CD14-positive monocyte (primary cell): Measurements from ENCODE around the gene ABCC2. TPM values are rescaled to one million over a fixed set of nuclear protein-coding genes. Genes with fewer than 3 reads are reported as not detected.
A peak's percentile ranks its signal among the peaks of the same experiment; 100 is the strongest.

Experiments used
- DNase-seq, 3 donors: peaks; one replicate each; pipeline ENCODE4 v3.0.0-alpha.2; 2011 to 2022
- H2AFZ ChIP-seq: 2 replicates; pipeline ENCODE4 v1.6.0; 2012; ENCODE audit warnings: mild to moderate bottlenecking, low read depth, low read length, inconsistent platforms; ENCODE audit not compliant: insufficient read depth, poor library complexity, severe bottlenecking
- H3K27ac ChIP-seq, 2 donors: 1 replicate in 1 of 2; 2 replicates in 1 of 2; pipeline ENCODE4 v1.5.1; 2012 to 2013; ENCODE audit warnings: low read length in 2 of 2, control low read depth in 1 of 2, inconsistent platforms in 1 of 2, low read depth in 1 of 2, mild to moderate bottlenecking in 1 of 2
- H3K27me3 ChIP-seq, 2 donors: one replicate each; pipeline versions ENCODE4 v1.6.0 to v1.6.1; 2011 to 2013; ENCODE audit warnings: low read length in 2 of 2; ENCODE audit not compliant: control insufficient read depth in 2 of 2, insufficient read depth in 2 of 2
- H3K36me3 ChIP-seq, 2 donors: replicated peaks in 1 of 2; 1 replicate in 1 of 2; 2 replicates in 1 of 2; pipeline versions ENCODE4 v1.5.1 to v1.6.1; 2012 to 2013; ENCODE audit warnings: low read length in 2 of 2, control low read depth in 1 of 2, inconsistent platforms in 1 of 2, mild to moderate bottlenecking in 1 of 2; ENCODE audit not compliant: insufficient read depth in 2 of 2, control insufficient read depth in 1 of 2
- H3K4me1 ChIP-seq, 2 donors: 1 replicate in 1 of 2; 2 replicates in 1 of 2; pipeline versions ENCODE4 v1.5.1 to v1.6.1; 2012 to 2013; ENCODE audit warnings: low read length in 2 of 2, control low read depth in 1 of 2, inconsistent platforms in 1 of 2, mild to moderate bottlenecking in 1 of 2, moderate library complexity in 1 of 2; ENCODE audit not compliant: insufficient read depth in 2 of 2, control insufficient read depth in 1 of 2
- H3K4me2 ChIP-seq: replicated peaks from 2 replicates; pipeline ENCODE3; 2012; ENCODE audit warnings: low read length, moderate library complexity, mild to moderate bottlenecking; ENCODE audit not compliant: poor library complexity, severe bottlenecking; ENCODE audit errors: extremely low read depth
- H3K4me3 ChIP-seq, 3 experiments: fragments of 200-600 bp in 1 of 3; sonication (generic) in 1 of 3; replicated peaks in 1 of 3; 1 replicate in 2 of 3; 2 replicates in 1 of 3; pipeline ENCODE4 v1.5.1; 2011 to 2013; ENCODE audit warnings: low read length in 3 of 3, mild to moderate bottlenecking in 3 of 3, control low read depth in 2 of 3, low read depth in 2 of 3, inconsistent platforms in 1 of 3, moderate library complexity in 1 of 3
- H3K79me2 ChIP-seq: 2 replicates; pipeline ENCODE4 v1.6.0; 2012; ENCODE audit warnings: mild to moderate bottlenecking, control low read depth, inconsistent platforms, low read length, moderate library complexity; ENCODE audit not compliant: insufficient read depth
- H3K9ac ChIP-seq: 2 replicates; pipeline ENCODE4 v1.6.0; 2017; ENCODE audit warnings: low read length, mild to moderate bottlenecking; ENCODE audit not compliant: insufficient read depth, poor library complexity, severe bottlenecking
- H3K9me3 ChIP-seq, 2 donors: replicated peaks in 1 of 2; 1 replicate in 1 of 2; 2 replicates in 1 of 2; pipeline versions ENCODE4 v1.5.1 to v1.6.1; 2012 to 2013; ENCODE audit warnings: low read length in 2 of 2, control low read depth in 1 of 2; ENCODE audit not compliant: control insufficient read depth in 1 of 2, insufficient read depth in 1 of 2
- H4K20me1 ChIP-seq: 2 replicates; pipeline ENCODE4 v1.6.0; 2012; ENCODE audit warnings: mild to moderate bottlenecking, low read length, control low read depth, moderate library complexity; ENCODE audit not compliant: insufficient read depth
- H3K27ac Mint-ChIP-seq, 7 donors: one replicate each; pipeline ENCODE4 v1.8.0; 2020; ENCODE audit warnings: mild to moderate bottlenecking in 7 of 7, mixed read lengths in 7 of 7, moderate library complexity in 6 of 7, inconsistent platforms in 2 of 7
- H3K27me3 Mint-ChIP-seq, 3 donors: one replicate each; pipeline ENCODE4 v1.8.0; 2021 to 2022; ENCODE audit warnings: low read depth in 3 of 3, mild to moderate bottlenecking in 3 of 3, mixed read lengths in 3 of 3, moderate library complexity in 3 of 3, inconsistent platforms in 1 of 3
- H3K36me3 Mint-ChIP-seq, 2 donors: one replicate each; pipeline ENCODE4 v1.8.0; 2020; ENCODE audit warnings: mixed read lengths in 2 of 2, inconsistent platforms in 1 of 2, mild to moderate bottlenecking in 1 of 2
- H3K4me1 Mint-ChIP-seq: one replicate; pipeline ENCODE4 v1.8.0; 2020; ENCODE audit warnings: mild to moderate bottlenecking, mixed read lengths
- H3K4me3 Mint-ChIP-seq, 2 donors: one replicate each; pipeline ENCODE4 v1.8.0; 2020; ENCODE audit warnings: mild to moderate bottlenecking in 2 of 2, mixed read lengths in 2 of 2, moderate library complexity in 1 of 2
- H3K9me3 Mint-ChIP-seq, 7 donors: one replicate each; pipeline ENCODE4 v1.8.0; 2020 to 2022; ENCODE audit warnings: mixed read lengths in 7 of 7, mild to moderate bottlenecking in 6 of 7, moderate library complexity in 6 of 7, inconsistent platforms in 2 of 7
- WGBS: methylation state at CpG from one replicate; pipeline ENCODE4 v1.1.5; 2013; ENCODE audit warnings: missing lambda C conversion rate; ENCODE audit not compliant: insufficient coverage; 5-methylcytosine and 5-hydroxymethylcytosine counted together
- intact Hi-C, 2 donors: fragments of 100-400 bp; cut with micrococcal nuclease; formaldehyde crosslinking; loops; one replicate each; pipeline versions ENCODE4 v1.15.0 to v1.15.1; 2023
- polyA plus RNA-seq, 3 donors: library from polyadenylated mRNA; depleted of rRNA in 1 of 3; unstranded in 2 of 3; stranded (reverse) in 1 of 3; fragments of 300-500 nt in 2 of 3; fragments of >200 nt in 1 of 3; fragmentation: Illumina TruSeq in 2 of 3; gene quantifications; 1 replicate in 2 of 3; 2 replicates in 1 of 3; pipeline ENCODE4 v1.2.3, GENCODE V29; 2012 to 2021
- TF ChIP-seq, protein P1 (sequence below): fragments of 200-600 bp; IDR thresholded peaks from one replicate; pipeline ENCODE4 v1.8.0; 2022; ENCODE audit warnings: antibody characterized with exemption, mild to moderate bottlenecking

ABCC2 gene
- polyA plus RNA-seq, 3 donors = 0.09 to 2.7 (median 0.35) TPM

DNA sequence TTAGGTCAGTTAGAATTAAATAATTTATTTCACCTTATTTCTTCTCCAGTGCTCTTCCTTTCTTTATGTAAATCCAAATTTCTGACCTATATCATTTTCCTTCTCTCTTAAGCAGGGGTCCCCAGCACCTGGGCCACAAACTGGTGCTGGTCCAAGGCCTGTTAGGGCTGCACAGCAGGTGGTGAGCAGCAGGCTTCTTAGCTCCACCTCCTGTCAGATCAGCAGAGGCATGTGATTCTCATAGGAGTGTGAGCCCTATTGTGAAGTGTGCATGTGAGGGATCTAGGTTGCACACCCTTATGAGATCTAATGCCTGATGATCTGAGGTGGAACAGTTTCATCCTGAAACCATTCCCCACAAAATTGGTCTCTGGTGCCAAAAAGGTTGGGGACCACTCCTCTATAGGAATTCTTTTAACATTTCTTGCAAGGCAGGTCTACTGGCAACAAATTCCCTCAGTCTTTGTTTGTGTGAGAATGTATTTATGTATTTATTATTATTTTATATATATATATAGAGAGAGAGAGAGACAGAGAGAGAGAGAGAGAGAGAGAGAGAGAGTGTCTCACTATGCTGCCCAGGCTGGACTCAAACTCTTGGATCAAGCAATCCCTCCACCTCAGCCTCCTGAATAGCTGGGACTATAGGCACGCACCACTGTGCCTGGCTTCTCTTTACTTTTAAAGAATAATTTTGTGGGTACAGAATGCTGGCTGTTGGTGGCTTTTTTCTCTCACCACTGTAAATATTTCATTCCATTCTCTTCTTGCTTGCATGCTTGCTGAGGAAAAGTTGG lies 4.3 kb upstream of the ABCC2 start:
- no peak overlapping the region for H3K4me3 ChIP-seq
- peaks cover 42% of the 10 kb centered on the region for H3K4me1 Mint-ChIP-seq
- DNase-seq = no peak
- H3K9me3 ChIP-seq = no peaks in the 10 kb centered on the region
- no peak overlapping the region for H3K27ac ChIP-seq
- WGBS = no CpG with 5 or more reads among the region's 1 CpG
- H2AFZ ChIP-seq = no peak overlapping the region
- H3K79me2 ChIP-seq = no peaks in the 10 kb centered on the region
- peaks cover 30 to 43% of the 10 kb centered on the region in 2 donors for H3K4me1 ChIP-seq
- no peak overlapping the region for H3K9ac ChIP-seq
- H3K27me3 Mint-ChIP-seq = no peaks in the 10 kb centered on the region
- no peaks in the 10 kb centered on the region for H3K27me3 ChIP-seq
- peaks cover 0 to 1% (median 0%) of the 10 kb centered on the region in 7 donors for H3K9me3 Mint-ChIP-seq
- no peak overlapping the region for H3K4me3 Mint-ChIP-seq
- intact Hi-C loops = no loop called here
- TF ChIP-seq, protein P1, sequence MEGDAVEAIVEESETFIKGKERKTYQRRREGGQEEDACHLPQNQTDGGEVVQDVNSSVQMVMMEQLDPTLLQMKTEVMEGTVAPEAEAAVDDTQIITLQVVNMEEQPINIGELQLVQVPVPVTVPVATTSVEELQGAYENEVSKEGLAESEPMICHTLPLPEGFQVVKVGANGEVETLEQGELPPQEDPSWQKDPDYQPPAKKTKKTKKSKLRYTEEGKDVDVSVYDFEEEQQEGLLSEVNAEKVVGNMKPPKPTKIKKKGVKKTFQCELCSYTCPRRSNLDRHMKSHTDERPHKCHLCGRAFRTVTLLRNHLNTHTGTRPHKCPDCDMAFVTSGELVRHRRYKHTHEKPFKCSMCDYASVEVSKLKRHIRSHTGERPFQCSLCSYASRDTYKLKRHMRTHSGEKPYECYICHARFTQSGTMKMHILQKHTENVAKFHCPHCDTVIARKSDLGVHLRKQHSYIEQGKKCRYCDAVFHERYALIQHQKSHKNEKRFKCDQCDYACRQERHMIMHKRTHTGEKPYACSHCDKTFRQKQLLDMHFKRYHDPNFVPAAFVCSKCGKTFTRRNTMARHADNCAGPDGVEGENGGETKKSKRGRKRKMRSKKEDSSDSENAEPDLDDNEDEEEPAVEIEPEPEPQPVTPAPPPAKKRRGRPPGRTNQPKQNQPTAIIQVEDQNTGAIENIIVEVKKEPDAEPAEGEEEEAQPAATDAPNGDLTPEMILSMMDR = no peak
- H3K27ac Mint-ChIP-seq = peak overlapping the region in 4 of 7 donors; percentile 40 to 75 (median 62)
- H4K20me1 ChIP-seq = no peaks in the 10 kb centered on the region
- H3K36me3 ChIP-seq = no peaks in the 10 kb centered on the region
- no peak overlapping the region for H3K4me2 ChIP-seq
- no peaks in the 10 kb centered on the region for H3K36me3 Mint-ChIP-seq

- Histone ChIP-seq H3K36me3 (no peaks in the 10 kb centered on the region), H4K20me1 (no peaks in the 10 kb centered on the region), H3K4me1 (peaks cover 30 to 43% of the 10 kb centered on the region in 2 donors), H3K9ac (no peak overlapping the region), H3K9me3 (no peaks in the 10 kb centered on the region), H3K4me3 (peak overlapping the region in 1 of 3 experiments; percentile 44), H3K4me2 (peak overlapping the region; percentile 57), H2AFZ (peak overlapping the region; percentile 57), H3K27me3 (no peaks in the 10 kb centered on the region), H3K79me2 (no peaks in the 10 kb centered on the region), H3K27ac (peak overlapping the region in 1 of 2 donors; percentile 60)
- no peaks in the 10 kb centered on the region for H3K27me3 Mint-ChIP-seq
- peaks cover 0 to 1% (median 0%) of the 10 kb centered on the region in 7 donors for H3K9me3 Mint-ChIP-seq
- no CpG with 5 or more reads among the region's 4 CpGs for WGBS
- H3K36me3 Mint-ChIP-seq = no peaks in the 10 kb centered on the region
- peak overlapping the region; percentile 39 to 42 for H3K4me3 Mint-ChIP-seq
- TF ChIP-seq, protein P1 = no peak
- peaks cover 42% of the 10 kb centered on the region for H3K4me1 Mint-ChIP-seq
- peak; percentile 21 to 33 (median 25) for DNase-seq
- H3K27ac Mint-ChIP-seq = peak overlapping the region in 6 of 7 donors; percentile 17 to 87 (median 66)
- intact Hi-C loops = no loop called here
Measured at GRCh38 chr10:99779335-99779734, 3.1 kb upstream of the ABCC2 start.
